ENCODE results near the gene NCOA4.
"Not testable (repeated sequence)": the region's sequence is repeated elsewhere in the genome, so short reads cannot be mapped to it uniquely, and the experiment has no call there.

The NCOA4 gene

DNA sequence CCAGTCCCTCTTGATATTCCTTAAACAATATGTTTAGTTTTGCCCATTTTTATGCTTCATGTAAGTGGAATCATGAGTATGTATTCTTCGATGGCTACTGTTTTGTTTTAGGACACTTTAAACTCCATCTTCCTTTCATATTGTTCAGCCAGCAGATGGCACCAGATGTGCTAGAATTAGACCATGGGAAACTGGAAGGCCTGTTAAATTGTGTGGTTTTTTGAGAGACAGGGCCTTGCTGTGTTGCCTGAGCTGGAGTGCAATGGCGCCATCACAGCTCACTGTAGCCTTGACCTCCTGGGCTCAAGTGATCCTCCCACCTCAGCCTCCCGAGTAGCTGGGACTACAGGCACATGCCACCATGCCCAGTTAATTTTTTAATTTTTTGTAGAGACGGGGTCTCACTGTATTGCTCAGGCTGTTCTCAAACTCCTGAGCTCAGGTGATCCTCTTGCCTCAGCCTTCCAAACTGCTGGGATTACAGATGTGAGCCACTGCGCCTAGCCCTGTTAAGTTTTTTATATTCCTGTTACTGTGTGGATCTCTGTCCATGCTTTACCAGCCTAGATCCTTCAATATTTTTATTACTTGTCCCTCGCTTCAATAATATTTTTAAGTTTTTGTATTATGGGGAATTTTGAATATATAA, 46.8 kb downstream of the NCOA4 start:
- peak; percentile 64 for DNase-seq (ENCODE audit: low spot score)

DNA sequence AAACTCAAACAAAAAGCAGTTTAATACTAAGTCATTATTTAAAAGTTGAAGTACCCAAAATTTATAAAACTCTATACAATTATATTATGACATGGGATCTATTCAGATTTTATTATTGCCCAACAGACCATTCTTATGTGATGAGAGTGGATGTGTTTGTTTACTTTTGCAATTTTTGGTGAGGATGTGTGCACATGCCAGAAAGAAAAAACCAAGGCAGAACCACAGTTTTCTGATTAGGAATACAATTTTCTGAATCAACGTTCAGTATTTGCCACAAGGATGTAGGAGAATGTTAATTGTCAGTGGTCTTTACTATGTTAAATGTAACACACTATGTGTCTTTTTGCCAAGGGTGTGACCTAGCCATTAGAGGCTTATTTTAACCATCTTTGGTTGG, 49.1 kb downstream of the NCOA4 start:
- not testable (repeated sequence) for DNase-seq (ENCODE audit: low spot score)

- DNase-seq (ENCODE audit: low spot score), result not testable (repeated sequence)
Observed at GRCh38 chr10:45978554-45978953, 51.9 kb downstream of the NCOA4 start.

DNA sequence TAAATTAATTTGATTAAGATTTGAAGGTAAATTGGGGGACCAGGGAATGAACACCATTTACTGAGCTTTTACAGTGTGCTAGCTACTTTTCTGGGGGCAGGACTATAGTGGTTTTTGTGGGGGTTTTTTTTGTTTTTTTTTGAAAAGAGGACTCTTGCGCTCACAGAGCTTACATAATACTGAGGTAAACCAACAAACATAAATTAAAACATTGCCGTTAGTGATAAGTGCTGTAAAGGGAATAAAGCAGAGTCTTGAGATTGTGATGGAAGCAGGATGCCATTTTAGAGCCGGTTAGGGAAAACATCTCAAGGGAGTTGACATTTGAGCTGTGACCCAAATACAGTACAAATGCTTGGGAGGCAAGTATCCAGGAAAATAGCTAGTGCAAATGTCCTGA, 56.4 kb downstream of the NCOA4 start:
- DNase-seq (ENCODE audit: low spot score), result not testable (repeated sequence)

- DNase-seq (ENCODE audit: low spot score), result peak; percentile 4
Observed at GRCh38 chr10:45972813-45973169, 57.6 kb downstream of the NCOA4 start.

DNA sequence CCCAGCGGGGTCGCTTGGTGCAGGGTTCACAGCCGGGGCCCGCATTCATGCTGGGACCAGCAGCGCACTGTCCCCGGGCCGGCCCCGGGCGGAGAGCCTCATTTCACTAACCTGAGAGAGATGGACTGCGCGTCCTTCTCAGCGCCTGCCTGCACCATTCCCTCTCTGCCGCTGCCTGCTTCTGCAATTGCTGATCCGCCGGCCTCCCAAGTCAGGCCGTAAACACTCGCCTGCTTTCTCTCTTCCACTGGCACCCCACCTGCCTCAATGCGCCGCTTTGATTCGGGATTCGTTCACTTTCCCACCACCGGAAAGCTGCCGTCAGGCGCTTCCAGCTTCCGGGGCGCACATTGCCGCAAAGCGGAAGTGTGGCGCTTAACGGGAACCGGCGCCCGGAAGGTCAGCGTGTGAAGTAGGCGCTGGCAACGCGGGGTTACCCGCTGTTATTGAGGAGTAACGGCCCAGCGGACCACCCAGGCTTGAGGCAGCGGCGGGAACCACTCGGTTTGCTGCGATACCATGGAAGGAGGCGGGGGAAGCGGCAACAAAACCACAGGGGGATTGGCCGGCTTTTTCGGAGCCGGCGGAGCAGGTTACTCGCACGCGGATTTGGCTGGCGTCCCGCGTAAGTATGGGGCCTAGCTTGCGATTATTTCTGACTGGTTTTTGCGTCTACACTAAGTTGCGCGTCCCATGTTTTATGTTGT, 58.2 kb downstream of the NCOA4 start, which contains the start of gene TIMM23:
Gene TIMM23, plus strand, starts transcription at position 384 of the 707 bp plus-strand sequence. Its CDS starts 136 bp downstream, at position 520.
- DNase-seq (ENCODE audit: low spot score), result peak; percentile 86

DNA sequence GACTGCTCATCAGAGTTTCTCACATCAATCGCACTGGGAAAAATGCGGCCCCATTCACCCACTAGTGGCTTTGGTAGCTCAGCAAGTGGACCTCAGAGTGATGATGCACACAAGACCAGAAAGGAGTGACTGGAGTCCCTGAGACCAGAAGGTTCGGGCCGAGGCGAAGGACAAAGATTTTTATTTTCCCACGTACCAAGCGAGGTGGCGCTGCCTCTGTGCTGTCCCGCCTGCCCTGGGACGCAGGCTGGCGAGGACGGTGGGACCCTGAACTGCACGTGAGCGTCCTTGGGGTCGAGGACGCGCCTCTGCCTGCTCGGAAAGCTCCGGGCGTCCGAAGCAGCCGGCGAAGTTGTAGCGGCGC, 58.7 kb downstream of the NCOA4 start:
- peak; percentile 3 for DNase-seq (ENCODE audit: low spot score)

DNA sequence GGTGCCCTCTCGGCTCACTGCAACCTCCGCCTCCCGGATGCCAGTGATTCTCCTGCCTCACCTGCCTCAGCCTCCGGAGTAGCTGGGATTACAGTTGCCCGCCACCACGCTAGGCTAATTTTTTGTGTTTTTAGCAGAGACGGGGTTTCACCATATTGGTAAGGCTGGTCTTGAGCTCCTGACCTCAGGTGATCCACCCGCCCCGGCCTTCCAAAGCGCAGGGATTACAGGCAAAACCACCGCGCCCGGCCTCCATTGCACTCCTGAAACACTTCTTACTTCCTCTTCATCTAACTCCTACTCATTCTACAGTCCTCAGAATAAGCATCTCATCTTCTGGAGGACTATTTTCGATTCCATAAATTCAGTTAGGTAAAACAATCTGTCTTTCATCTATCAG, 59.4 kb downstream of the NCOA4 start:
- not testable (repeated sequence) for DNase-seq (ENCODE audit: low spot score)

DNA sequence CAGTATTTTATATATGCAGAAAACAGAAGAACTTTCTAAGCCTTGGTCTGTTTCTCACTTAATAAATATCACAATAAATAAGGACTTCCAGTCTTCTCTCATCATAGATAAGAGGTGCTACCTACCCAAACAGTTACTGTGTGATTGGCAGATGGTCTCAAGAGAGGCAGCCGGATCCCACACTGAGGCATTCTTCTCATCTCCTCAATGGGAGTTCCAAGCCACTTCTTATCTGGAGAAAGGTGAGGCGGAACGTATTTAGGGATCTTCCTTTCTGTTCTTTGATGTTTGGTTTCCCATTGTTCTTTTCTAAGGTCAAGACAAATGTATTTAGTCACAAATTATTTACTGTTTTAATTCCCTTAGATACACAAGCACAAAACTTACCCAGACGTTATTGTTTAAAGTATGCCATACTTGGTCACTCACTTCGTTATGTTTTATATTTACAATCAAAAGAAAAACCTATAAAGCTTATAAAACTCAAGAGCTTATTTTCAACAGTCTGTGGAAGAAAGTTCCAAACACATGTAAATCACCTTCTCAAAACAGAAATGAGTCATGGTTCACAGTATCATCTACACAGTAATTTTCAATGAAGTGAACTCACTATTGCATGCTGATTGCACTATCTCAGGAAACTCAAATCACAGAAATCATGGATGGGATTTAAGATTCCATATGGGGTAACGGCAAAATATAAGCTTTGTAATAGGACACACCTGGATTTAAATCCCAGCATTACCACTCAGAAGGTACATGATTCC, 67.6 kb downstream of the NCOA4 start:
- not testable (repeated sequence) for DNase-seq (ENCODE audit: low spot score)

GRCh38 chr10:45957928-45958327, 72.5 kb downstream of the NCOA4 start:
- not testable (repeated sequence) for DNase-seq (ENCODE audit: low spot score)

DNA sequence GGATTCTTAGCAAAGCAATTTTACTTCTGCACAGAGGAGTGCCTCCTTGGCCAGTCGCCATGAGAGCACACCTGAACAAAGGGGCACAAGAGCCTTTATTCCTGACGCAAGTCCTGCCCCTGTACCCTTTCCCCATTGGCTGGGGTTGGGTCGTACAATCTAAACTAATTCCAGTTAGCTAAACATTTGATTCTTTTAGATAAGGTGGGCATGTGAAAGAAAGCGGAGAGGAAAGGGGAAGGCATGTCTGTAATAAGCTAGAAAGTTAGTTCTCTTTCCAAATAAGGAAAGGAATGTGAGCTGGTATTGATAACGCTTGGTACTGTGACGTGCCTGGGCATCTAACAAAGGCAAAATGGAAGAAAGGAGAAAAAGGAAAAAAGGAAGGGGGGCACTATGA, 73.8 kb downstream of the NCOA4 start:
- not testable (repeated sequence) for DNase-seq (ENCODE audit: low spot score)

Data from kidney tubule cell (primary cell).